ENCODE data around the gene CERS2.
A peak's percentile ranks its signal among the peaks of the same experiment; 100 is the strongest.

The CERS2 gene

GRCh38 chr1:151006327-151007052 is 31.9 kb upstream of the CERS2 start, which contains the start of gene MINDY1:
MINDY1 (minus strand) TSS chr1:151006902; CDS start chr1:151002617, 4,285 bp downstream.
- Histone ChIP-seq H3K9me3 (ENCODE audit: control insufficient read depth, low read length) (no peaks in the 10 kb centered on the region), H3K4me3 (ENCODE audit: extremely low read depth, insufficient read depth, low read length, poor library complexity, severe bottlenecking) (peak within 1 kb of the TSS; percentile 35), H3K27ac (ENCODE audit: low read depth, low read length, severe bottlenecking) (peak within 1 kb of the TSS; percentile 99), H3K36me3 (ENCODE audit: control insufficient read depth, insufficient read depth, low read length) (no peaks in the 10 kb centered on the region), H3K4me1 (ENCODE audit: control insufficient read depth, insufficient read depth, low read length, poor library complexity, severe bottlenecking) (peaks cover 15% of the 10 kb centered on the region)
- WGBS, 2 experiments (ENCODE audit: insufficient coverage in 2 of 2): 15 to 23% methylated on average over 9 to 10 of the region's 18 CpGs

DNA sequence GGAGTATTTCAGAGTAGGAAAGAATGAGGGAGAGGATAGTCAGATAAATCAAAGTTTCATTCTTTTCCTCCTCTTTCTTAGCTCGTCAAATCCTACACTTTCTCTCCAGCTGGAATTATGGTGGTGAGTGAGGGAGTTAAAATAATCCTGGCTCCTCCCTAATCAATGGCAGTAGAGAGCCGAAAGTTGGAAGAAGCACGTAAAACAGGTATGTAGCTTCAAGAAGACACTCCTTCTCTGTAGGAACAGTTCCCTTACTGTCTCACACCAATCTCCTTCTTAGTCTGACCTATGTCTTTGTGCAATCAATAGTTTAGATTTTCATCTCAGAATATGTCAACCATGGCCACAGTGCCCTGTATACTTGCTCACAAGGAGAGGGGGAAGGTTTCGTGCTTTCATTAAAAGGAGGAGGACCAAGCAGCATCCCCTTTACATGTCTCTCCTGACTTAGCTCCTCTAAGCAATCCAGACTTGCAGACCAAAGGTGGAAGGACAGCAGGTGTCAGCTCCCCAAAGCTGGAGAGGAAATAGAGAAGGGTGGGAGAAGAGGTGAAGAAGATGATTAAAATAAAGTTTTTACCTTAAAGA is 31.2 kb upstream of the CERS2 start:
- 76% methylated on average over 2 of the region's 4 CpGs; no CpG with 5 or more reads in 1 of the 2 experiments for WGBS, 2 experiments (ENCODE audit: insufficient coverage in 2 of 2)

GRCh38 chr1:151003180-151003579 is 28.5 kb upstream of the CERS2 start:
- H3K27ac ChIP-seq (ENCODE audit: low read depth, low read length, severe bottlenecking): no peak overlapping the region
- H3K36me3 ChIP-seq (ENCODE audit: control insufficient read depth, insufficient read depth, low read length): no peaks in the 10 kb centered on the region
- peaks cover 30% of the 10 kb centered on the region for H3K4me1 ChIP-seq (ENCODE audit: control insufficient read depth, insufficient read depth, low read length, poor library complexity, severe bottlenecking)
- H3K4me3 ChIP-seq (ENCODE audit: extremely low read depth, insufficient read depth, low read length, poor library complexity, severe bottlenecking): no peak overlapping the region
- no peaks in the 10 kb centered on the region for H3K9me3 ChIP-seq (ENCODE audit: control insufficient read depth, low read length)

More for the DNA sequence above, 31.2 kb upstream of the CERS2 start:
- peak overlapping the region; percentile 35 for H3K4me3 ChIP-seq (ENCODE audit: extremely low read depth, insufficient read depth, low read length, poor library complexity, severe bottlenecking)
- H3K36me3 ChIP-seq (ENCODE audit: control insufficient read depth, insufficient read depth, low read length): no peaks in the 10 kb centered on the region
- peak overlapping the region; percentile 99 for H3K27ac ChIP-seq (ENCODE audit: low read depth, low read length, severe bottlenecking)
- H3K4me1 ChIP-seq (ENCODE audit: control insufficient read depth, insufficient read depth, low read length, poor library complexity, severe bottlenecking): peaks cover 15% of the 10 kb centered on the region
- H3K9me3 ChIP-seq (ENCODE audit: control insufficient read depth, low read length): no peaks in the 10 kb centered on the region

GRCh38 chr1:151002611-151003010 is 28.0 kb upstream of the CERS2 start:
- no peak overlapping the region for H3K4me3 ChIP-seq (ENCODE audit: extremely low read depth, insufficient read depth, low read length, poor library complexity, severe bottlenecking)
- H3K27ac ChIP-seq (ENCODE audit: low read depth, low read length, severe bottlenecking): no peak overlapping the region
- peaks cover 25% of the 10 kb centered on the region for H3K4me1 ChIP-seq (ENCODE audit: control insufficient read depth, insufficient read depth, low read length, poor library complexity, severe bottlenecking)
- H3K9me3 ChIP-seq (ENCODE audit: control insufficient read depth, low read length): no peaks in the 10 kb centered on the region
- 78 to 100% methylated on average over 1 to 2 of the region's 2 CpGs for WGBS, 2 experiments (ENCODE audit: insufficient coverage in 2 of 2)
- no peaks in the 10 kb centered on the region for H3K36me3 ChIP-seq (ENCODE audit: control insufficient read depth, insufficient read depth, low read length)

DNA sequence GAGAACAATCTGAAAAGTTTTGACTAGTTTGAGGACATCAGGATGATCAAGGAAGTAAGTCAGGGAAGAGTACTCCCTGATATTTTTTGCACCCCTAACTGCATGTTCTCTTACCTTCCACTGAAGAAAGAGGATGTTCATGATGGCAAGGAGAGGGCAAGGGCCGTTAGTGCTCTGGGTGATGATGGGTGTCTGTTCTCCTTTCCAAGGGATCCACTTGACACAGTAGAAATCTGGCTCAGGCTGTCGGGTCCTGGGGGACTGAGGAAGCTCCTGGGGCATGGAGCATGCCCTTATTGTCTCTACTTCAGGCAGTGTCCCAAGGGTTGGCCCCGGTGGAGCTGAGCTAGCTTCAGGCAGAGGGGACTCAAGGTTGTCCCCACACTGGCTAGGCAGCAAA is 27.4 kb upstream of the CERS2 start:
- H3K4me1 ChIP-seq (ENCODE audit: control insufficient read depth, insufficient read depth, low read length, poor library complexity, severe bottlenecking): peaks cover 23% of the 10 kb centered on the region
- WGBS, 2 experiments (ENCODE audit: insufficient coverage in 2 of 2): 100% methylated on average over 2 to 3 of the region's 3 CpGs

GRCh38 chr1:151001602-151002001 is 27.0 kb upstream of the CERS2 start:
- WGBS, 2 experiments (ENCODE audit: insufficient coverage in 2 of 2): 92 to 95% methylated on average over 4 of the region's 4 CpGs
- no peak overlapping the region for H3K27ac ChIP-seq (ENCODE audit: low read depth, low read length, severe bottlenecking)
- H3K36me3 ChIP-seq (ENCODE audit: control insufficient read depth, insufficient read depth, low read length): no peaks in the 10 kb centered on the region
- no peaks in the 10 kb centered on the region for H3K9me3 ChIP-seq (ENCODE audit: control insufficient read depth, low read length)
- peaks cover 23% of the 10 kb centered on the region for H3K4me1 ChIP-seq (ENCODE audit: control insufficient read depth, insufficient read depth, low read length, poor library complexity, severe bottlenecking)
- H3K4me3 ChIP-seq (ENCODE audit: extremely low read depth, insufficient read depth, low read length, poor library complexity, severe bottlenecking): no peak overlapping the region

More for the DNA sequence above, 27.4 kb upstream of the CERS2 start:
- H3K27ac ChIP-seq (ENCODE audit: low read depth, low read length, severe bottlenecking): no peak overlapping the region
- no peak overlapping the region for H3K4me3 ChIP-seq (ENCODE audit: extremely low read depth, insufficient read depth, low read length, poor library complexity, severe bottlenecking)
- no peaks in the 10 kb centered on the region for H3K9me3 ChIP-seq (ENCODE audit: control insufficient read depth, low read length)
- H3K36me3 ChIP-seq (ENCODE audit: control insufficient read depth, insufficient read depth, low read length): no peaks in the 10 kb centered on the region

DNA sequence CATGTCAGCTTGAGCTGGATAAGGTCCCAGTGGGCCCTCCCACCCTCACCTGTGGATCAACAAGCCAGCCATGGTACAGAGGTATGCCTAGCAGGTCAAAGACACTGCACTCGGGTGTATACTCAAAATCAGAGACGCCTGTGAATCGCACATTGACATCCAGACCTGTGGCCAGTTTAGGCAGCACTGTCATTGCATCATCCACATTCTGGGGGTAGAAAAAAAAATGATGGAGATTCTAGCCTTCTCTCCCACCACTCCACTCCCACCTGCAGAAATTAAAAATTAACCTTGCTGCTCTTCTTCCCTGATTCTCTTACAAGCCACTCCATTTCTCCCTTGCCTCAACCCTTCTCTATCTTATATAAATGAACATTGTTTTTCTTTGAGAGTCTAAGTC is 25.8 kb upstream of the CERS2 start:
- H3K4me3 ChIP-seq (ENCODE audit: extremely low read depth, insufficient read depth, low read length, poor library complexity, severe bottlenecking): no peak overlapping the region
- WGBS, 2 experiments (ENCODE audit: insufficient coverage in 2 of 2): 94 to 100% methylated on average over 3 of the region's 3 CpGs
- H3K4me1 ChIP-seq (ENCODE audit: control insufficient read depth, insufficient read depth, low read length, poor library complexity, severe bottlenecking): peaks cover 16% of the 10 kb centered on the region
- no peaks in the 10 kb centered on the region for H3K36me3 ChIP-seq (ENCODE audit: control insufficient read depth, insufficient read depth, low read length)
- H3K27ac ChIP-seq (ENCODE audit: low read depth, low read length, severe bottlenecking): no peak overlapping the region
- H3K9me3 ChIP-seq (ENCODE audit: control insufficient read depth, low read length): no peaks in the 10 kb centered on the region

DNA sequence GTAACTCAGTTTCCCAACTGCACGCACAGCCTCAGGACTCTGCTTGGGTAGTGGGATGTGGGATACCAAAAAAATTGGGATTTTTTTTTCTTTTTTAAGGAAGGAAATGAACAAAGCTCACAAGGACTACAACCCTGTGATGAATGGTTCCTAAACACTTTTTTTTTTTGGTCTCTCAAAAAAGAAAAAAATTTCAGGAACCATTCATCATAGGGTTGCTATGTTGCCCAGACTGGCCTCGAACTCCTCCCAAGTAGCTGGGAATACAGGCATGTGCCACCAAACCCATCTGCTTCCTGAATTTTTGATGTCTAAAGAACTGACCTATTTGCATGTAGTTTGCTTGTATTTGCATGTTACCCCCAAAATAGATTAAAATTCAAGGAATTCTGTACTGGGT is 25.3 kb upstream of the CERS2 start:
- no peak overlapping the region for H3K4me3 ChIP-seq (ENCODE audit: extremely low read depth, insufficient read depth, low read length, poor library complexity, severe bottlenecking)
- no peak overlapping the region for H3K27ac ChIP-seq (ENCODE audit: low read depth, low read length, severe bottlenecking)
- no peaks in the 10 kb centered on the region for H3K9me3 ChIP-seq (ENCODE audit: control insufficient read depth, low read length)
- H3K36me3 ChIP-seq (ENCODE audit: control insufficient read depth, insufficient read depth, low read length): no peaks in the 10 kb centered on the region
- H3K4me1 ChIP-seq (ENCODE audit: control insufficient read depth, insufficient read depth, low read length, poor library complexity, severe bottlenecking): peaks cover 14% of the 10 kb centered on the region
- WGBS, 2 experiments (ENCODE audit: insufficient coverage in 2 of 2): 67% methylated on average over 1 of the region's 2 CpGs; no CpG with 5 or more reads in 1 of the 2 experiments

- Histone ChIP-seq H3K36me3 (ENCODE audit: control insufficient read depth, insufficient read depth, low read length) (no peaks in the 10 kb centered on the region), H3K4me3 (ENCODE audit: extremely low read depth, insufficient read depth, low read length, poor library complexity, severe bottlenecking) (no peak overlapping the region), H3K27ac (ENCODE audit: low read depth, low read length, severe bottlenecking) (peak overlapping the region; percentile 17), H3K4me1 (ENCODE audit: control insufficient read depth, insufficient read depth, low read length, poor library complexity, severe bottlenecking) (peaks cover 14% of the 10 kb centered on the region), H3K9me3 (ENCODE audit: control insufficient read depth, low read length) (no peaks in the 10 kb centered on the region)
- WGBS, 2 experiments (ENCODE audit: insufficient coverage in 2 of 2): 86 to 92% methylated on average over 15 of the region's 17 CpGs
Measured at GRCh38 chr1:150999051-150999674, 24.5 kb upstream of the CERS2 start.

GRCh38 chr1:150997949-150998348 is 23.3 kb upstream of the CERS2 start:
- Histone ChIP-seq H3K9me3 (ENCODE audit: control insufficient read depth, low read length) (no peaks in the 10 kb centered on the region), H3K4me3 (ENCODE audit: extremely low read depth, insufficient read depth, low read length, poor library complexity, severe bottlenecking) (no peak overlapping the region), H3K27ac (ENCODE audit: low read depth, low read length, severe bottlenecking) (no peak overlapping the region), H3K36me3 (ENCODE audit: control insufficient read depth, insufficient read depth, low read length) (no peaks in the 10 kb centered on the region), H3K4me1 (ENCODE audit: control insufficient read depth, insufficient read depth, low read length, poor library complexity, severe bottlenecking) (peaks cover 14% of the 10 kb centered on the region)
- 89 to 95% methylated on average over 4 of the region's 5 CpGs for WGBS, 2 experiments (ENCODE audit: insufficient coverage in 2 of 2)

All from mesodermal cell (in vitro differentiated cells).